Endodermal cell (in vitro differentiated cells): ENCODE measurements around the gene SLC26A8. TPM values are rescaled to one million over a fixed set of nuclear protein-coding genes. Genes with fewer than 3 reads are reported as not detected.

ENCODE experiments used
- DNase-seq: peaks from one replicate; pipeline ENCODE4 v3.0.0-alpha.2; 2017
- H3K27ac ChIP-seq: 2 replicates; pipeline ENCODE4 v1.5.1; 2013; ENCODE audit warnings: mild to moderate bottlenecking, low read depth, low read length, moderate library complexity
- H3K27me3 ChIP-seq: 2 replicates; pipeline ENCODE4 v1.6.1; 2013; ENCODE audit warnings: mild to moderate bottlenecking, low read length, moderate library complexity; ENCODE audit not compliant: insufficient read depth, control insufficient read depth, poor library complexity, severe bottlenecking
- H3K36me3 ChIP-seq: 2 replicates; pipeline ENCODE4 v1.7.0; 2013; ENCODE audit warnings: mild to moderate bottlenecking, low read length, moderate library complexity; ENCODE audit not compliant: control insufficient read depth, insufficient read depth
- H3K4me1 ChIP-seq: one replicate; pipeline ENCODE4 v1.7.0; 2013; ENCODE audit warnings: low read length; ENCODE audit not compliant: control insufficient read depth, insufficient read depth
- H3K4me3 ChIP-seq: 2 replicates; pipeline ENCODE4 v1.5.1; 2013; ENCODE audit warnings: mild to moderate bottlenecking, low read length, moderate library complexity
- H3K9ac ChIP-seq: 2 replicates; pipeline ENCODE4 v1.6.1; 2013; ENCODE audit warnings: mild to moderate bottlenecking, low read length, moderate library complexity; ENCODE audit not compliant: poor library complexity, severe bottlenecking; ENCODE audit errors: extremely low read depth
- H3K9me3 ChIP-seq: 2 replicates; pipeline ENCODE4 v1.6.1; 2013; ENCODE audit warnings: mild to moderate bottlenecking, low read length, moderate library complexity; ENCODE audit not compliant: control insufficient read depth
- H3K27ac Mint-ChIP-seq: 2 replicates; pipeline ENCODE4 v1.8.0; 2020; ENCODE audit warnings: mixed read lengths
- H3K27me3 Mint-ChIP-seq: 2 replicates; pipeline ENCODE4 v1.8.0; 2021; ENCODE audit warnings: mild to moderate bottlenecking, mixed read lengths; ENCODE audit not compliant: insufficient read depth
- H3K36me3 Mint-ChIP-seq: 2 replicates; pipeline ENCODE4 v1.8.0; 2020; ENCODE audit warnings: low read depth, mixed read lengths
- H3K4me1 Mint-ChIP-seq: 2 replicates; pipeline ENCODE4 v1.8.0; 2020; ENCODE audit warnings: mixed read lengths
- H3K4me3 Mint-ChIP-seq: 2 replicates; pipeline ENCODE4 v1.8.0; 2020; ENCODE audit warnings: mild to moderate bottlenecking, moderate library complexity, mixed read lengths
- H3K9me3 Mint-ChIP-seq: 2 replicates; pipeline ENCODE4 v1.8.0; 2020; ENCODE audit warnings: mild to moderate bottlenecking, mixed read lengths
- CTCF ChIP-seq: fragments of 200-600 bp; sonication (generic); conservative IDR thresholded peaks from 2 replicates; pipeline ENCODE4 v1.5.0; 2021; ENCODE audit warnings: antibody characterized with exemption, mild to moderate bottlenecking
- WGBS, 2 experiments: methylation state at CpG; one replicate each; pipeline versions ENCODE4 v1.1.5 to v1.1.7; 2013; ENCODE audit warnings: missing lambda C conversion rate in 2 of 2, mixed read lengths in 1 of 2; ENCODE audit not compliant: insufficient coverage in 1 of 2, insufficient read length in 1 of 2; 5-methylcytosine and 5-hydroxymethylcytosine counted together
- total RNA-seq, 2 donors: library from RNA; stranded (reverse); fragmentation: NEBNext Ultra II Directional in 1 of 2; extraction: Animal tissue kit (Norgen Biotek cat#: 25700) in 1 of 2; gene quantifications; 2 replicates in 1 of 2; 3 replicates in 1 of 2; pipeline ENCODE4 v1.2.1, GENCODE V29; 2021

SLC26A8 gene
- total RNA-seq, 2 donors from 2014 or later: not detected

GRCh38 chr6:36054415-36054814 lies 30.0 kb upstream of the SLC26A8 start:
- Mint-ChIP-seq H3K27ac (no peak overlapping the region), H3K4me3 (no peak overlapping the region), H3K27me3 (no peaks in the 10 kb centered on the region), H3K4me1 (peaks cover 15% of the 10 kb centered on the region), H3K36me3 (peaks cover 2% of the 10 kb centered on the region), H3K9me3 (no peaks in the 10 kb centered on the region)
- Histone ChIP-seq H3K4me3 (no peak overlapping the region), H3K27me3 (no peaks in the 10 kb centered on the region), H3K27ac (no peak overlapping the region), H3K9me3 (no peaks in the 10 kb centered on the region), H3K4me1 (no peaks in the 10 kb centered on the region), H3K36me3 (peaks cover 13% of the 10 kb centered on the region), H3K9ac (no peak overlapping the region)
- no peak for TF ChIP-seq CTCF
- no peak for DNase-seq
- WGBS, 2 experiments: 90% methylated on average over 2 of the region's 2 CpGs; no CpG with 5 or more reads in 1 of the 2 experiments

- H3K9ac ChIP-seq: no peak overlapping the region
- WGBS, 2 experiments: 98% methylated on average over 2 of the region's 2 CpGs; no CpG with 5 or more reads in 1 of the 2 experiments
- no peaks in the 10 kb centered on the region for H3K9me3 Mint-ChIP-seq
- no peak overlapping the region for H3K4me3 ChIP-seq
- no peak for TF ChIP-seq CTCF
- no peak overlapping the region for H3K27ac Mint-ChIP-seq
- no peak overlapping the region for H3K4me3 Mint-ChIP-seq
- no peak overlapping the region for H3K27ac ChIP-seq
- H3K36me3 Mint-ChIP-seq: no peaks in the 10 kb centered on the region
- no peaks in the 10 kb centered on the region for H3K4me1 ChIP-seq
- H3K36me3 ChIP-seq: peaks cover 10% of the 10 kb centered on the region
- no peaks in the 10 kb centered on the region for H3K9me3 ChIP-seq
- no peaks in the 10 kb centered on the region for H3K27me3 ChIP-seq
- H3K4me1 Mint-ChIP-seq: peaks cover 15% of the 10 kb centered on the region
- H3K27me3 Mint-ChIP-seq: no peaks in the 10 kb centered on the region
- no peak for DNase-seq
These were observed 29.4 kb upstream of the SLC26A8 start for GRCh38 chr6:36053878-36054277.

- DNase-seq: no peak
- no peak overlapping the region for H3K4me3 Mint-ChIP-seq
- H3K4me1 ChIP-seq: no peaks in the 10 kb centered on the region
- H3K27me3 ChIP-seq: no peaks in the 10 kb centered on the region
- H3K27ac ChIP-seq: no peak overlapping the region
- no peak overlapping the region for H3K27ac Mint-ChIP-seq
- no peak for TF ChIP-seq CTCF
- no peaks in the 10 kb centered on the region for H3K9me3 Mint-ChIP-seq
- no peaks in the 10 kb centered on the region for H3K27me3 Mint-ChIP-seq
- H3K4me3 ChIP-seq: no peak overlapping the region
- H3K4me1 Mint-ChIP-seq: peaks cover 15% of the 10 kb centered on the region
- no peaks in the 10 kb centered on the region for H3K9me3 ChIP-seq
- H3K36me3 Mint-ChIP-seq: peaks cover 2% of the 10 kb centered on the region
- WGBS, 2 experiments: 91 to 95% methylated on average over 2 of the region's 2 CpGs
- no peak overlapping the region for H3K9ac ChIP-seq
- H3K36me3 ChIP-seq: peaks cover 10% of the 10 kb centered on the region
These were observed 27.7 kb upstream of the SLC26A8 start for GRCh38 chr6:36052097-36052496.
